Naive thymus-derived CD8-positive, alpha-beta T cell (primary cell): ENCODE results near the gene HCN4. TPM values are rescaled to one million over a fixed set of nuclear protein-coding genes. Genes with fewer than 3 reads are reported as not detected.

Source experiments
- ATAC-seq, 2 donors: fragments of 150-1000 bp; cut with Tn5 transposase in 1 of 2; sonication (Bioruptor Pico), chemical (Tn5 transposase) in 1 of 2; 1 replicate in 1 of 2; 2 replicates in 1 of 2; pipeline ENCODE4 v1.10.0; 2021; ENCODE audit warnings: mild to moderate bottlenecking in 2 of 2, moderate library complexity in 2 of 2
- POLR2A ChIA-PET: fragments of 350-600 bp; sonication (Branson Sonifier 250); formaldehyde crosslinking; loops from one replicate; lab custom pipeline; 2021; ENCODE audit warnings: antibody characterized with exemption; lab: Charles Lee
- DNase-seq, 10 donors: peaks; one replicate each; pipeline versions ENCODE4 v3.0.0 to v3.0.0-alpha.2; 2020 to 2022
- H3K27ac Mint-ChIP-seq, 10 donors: one replicate each; pipeline ENCODE4 v1.8.0; 2020 to 2022; ENCODE audit warnings: mild to moderate bottlenecking in 10 of 10, mixed read lengths in 10 of 10, moderate library complexity in 4 of 10, inconsistent platforms in 1 of 10
- H3K27me3 Mint-ChIP-seq, 5 donors: one replicate each; pipeline ENCODE4 v1.8.0; 2021 to 2022; ENCODE audit warnings: mixed read lengths in 5 of 5
- H3K36me3 Mint-ChIP-seq, 3 donors: one replicate each; pipeline ENCODE4 v1.8.0; 2020 to 2022; ENCODE audit warnings: mixed read lengths in 3 of 3, mild to moderate bottlenecking in 2 of 3, inconsistent platforms in 1 of 3
- H3K4me1 Mint-ChIP-seq, 4 donors: one replicate each; pipeline ENCODE4 v1.8.0; 2021 to 2022; ENCODE audit warnings: mixed read lengths in 4 of 4
- H3K4me3 Mint-ChIP-seq, 10 donors: one replicate each; pipeline ENCODE4 v1.8.0; 2020 to 2022; ENCODE audit warnings: mild to moderate bottlenecking in 10 of 10, mixed read lengths in 10 of 10, moderate library complexity in 6 of 10, inconsistent platforms in 1 of 10
- H3K9me3 Mint-ChIP-seq, 9 donors: one replicate each; pipeline ENCODE4 v1.8.0; 2020 to 2022; ENCODE audit warnings: mixed read lengths in 9 of 9, mild to moderate bottlenecking in 3 of 9, inconsistent platforms in 1 of 9, moderate library complexity in 1 of 9
- polyA plus RNA-seq, 3 donors: library from polyadenylated mRNA; unstranded; fragments of 300-500 nt; fragmentation: Illumina TruSeq; gene quantifications; one replicate each; pipeline ENCODE4 v1.2.3, GENCODE V29; 2021
- total RNA-seq, 8 experiments: library from RNA in 2 of 8; stranded (reverse) in 2 of 8; gene quantifications; one replicate each; pipeline ENCODE4 v1.2.3 and lab custom pipeline; 2021 to 2026

HCN4 gene
- total and polyA plus RNA-seq, 5 experiments from 2014 or later: not detected

DNA sequence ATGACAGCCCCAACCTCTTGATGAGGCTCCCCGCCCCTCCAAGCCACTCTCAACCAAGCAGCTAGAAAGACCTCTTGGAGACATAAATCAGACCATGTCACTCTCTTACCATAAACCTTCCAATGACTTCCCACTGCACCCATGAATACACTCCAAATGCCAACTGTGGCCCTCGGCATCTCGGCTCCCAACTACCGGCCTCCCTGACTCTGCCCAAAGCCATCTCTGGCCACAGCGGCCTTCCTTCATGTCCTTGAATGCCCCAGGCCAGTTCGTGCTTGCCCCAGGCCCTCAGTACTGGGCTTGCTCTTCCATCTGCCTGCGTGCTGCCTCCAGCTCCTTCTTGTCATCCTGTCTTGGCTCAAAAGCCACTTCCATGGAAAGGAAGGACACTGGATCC lies 32.0 kb downstream of the HCN4 start:
- peaks cover 0 to 5% (median 0%) of the 10 kb centered on the region in 9 donors for H3K9me3 Mint-ChIP-seq

DNA sequence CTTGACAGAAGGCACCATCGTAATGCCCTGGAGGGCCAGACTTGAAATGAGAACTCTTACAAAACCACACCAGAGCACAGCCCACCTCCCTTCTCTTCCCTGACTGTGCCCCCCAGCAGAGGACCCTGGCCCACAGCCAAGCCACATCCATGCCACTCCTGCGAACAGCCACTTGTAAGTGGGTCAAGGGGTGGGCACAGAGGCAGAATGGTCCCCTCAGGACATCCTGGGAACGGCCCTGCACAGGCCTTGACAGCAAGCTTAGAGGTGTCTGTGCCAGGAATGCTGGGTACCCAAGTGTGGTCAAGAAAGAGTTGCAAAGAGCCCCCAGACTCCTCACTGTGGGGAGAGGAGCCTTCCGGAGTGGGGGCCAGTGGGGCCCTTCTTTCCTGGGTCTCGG lies 33.3 kb downstream of the HCN4 start:
- DNase-seq (peak in 1 of 10 donors; percentile 23), ATAC-seq (no peak)
- no peak overlapping the region for H3K27ac Mint-ChIP-seq
- no peaks in the 10 kb centered on the region for H3K36me3 Mint-ChIP-seq
- no peaks in the 10 kb centered on the region for H3K4me1 Mint-ChIP-seq
- POLR2A ChIA-PET: no interaction called here
- no peak overlapping the region for H3K4me3 Mint-ChIP-seq
- peaks cover 0 to 1% (median 0%) of the 10 kb centered on the region in 9 donors for H3K9me3 Mint-ChIP-seq
- H3K27me3 Mint-ChIP-seq: peaks cover 0 to 11% (median 4%) of the 10 kb centered on the region in 5 donors

More for the DNA sequence above, 32.0 kb downstream of the HCN4 start:
- Mint-ChIP-seq H3K27ac (no peak overlapping the region), H3K4me1 (no peaks in the 10 kb centered on the region), H3K4me3 (no peak overlapping the region), H3K27me3 (peaks cover 0 to 11% (median 4%) of the 10 kb centered on the region in 5 donors), H3K36me3 (no peaks in the 10 kb centered on the region)
- DNase-seq (no peak), ATAC-seq (no peak)
- POLR2A ChIA-PET: no interaction called here

DNA sequence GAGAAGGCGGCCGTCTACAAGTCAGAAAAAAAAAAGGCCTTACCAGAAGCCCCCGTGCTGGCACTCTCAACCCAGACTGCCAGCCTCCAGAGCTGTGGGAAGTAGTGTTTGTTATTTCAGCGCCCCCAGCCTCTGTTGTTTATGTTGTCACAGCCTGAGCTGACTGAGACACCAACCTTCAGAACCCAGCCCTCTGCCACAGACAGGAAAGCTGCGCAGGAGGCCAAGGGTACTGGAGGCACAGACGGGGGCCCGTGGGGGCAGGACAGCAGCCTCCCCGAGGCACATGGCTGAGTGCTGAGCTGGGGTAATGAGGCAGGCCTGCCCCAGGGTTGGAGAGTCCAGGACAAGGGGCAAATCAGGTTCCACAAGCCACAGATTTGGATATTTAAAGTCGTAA lies 33.7 kb downstream of the HCN4 start:
- no peak overlapping the region for H3K27ac Mint-ChIP-seq
- H3K9me3 Mint-ChIP-seq: peaks cover 0 to 1% (median 0%) of the 10 kb centered on the region in 9 donors
- ATAC-seq (no peak), DNase-seq (peak in 1 of 10 donors; percentile 28)
- H3K4me1 Mint-ChIP-seq: no peaks in the 10 kb centered on the region
- POLR2A ChIA-PET: no interaction called here
- peaks cover 0 to 11% (median 4%) of the 10 kb centered on the region in 5 donors for H3K27me3 Mint-ChIP-seq
- no peaks in the 10 kb centered on the region for H3K36me3 Mint-ChIP-seq
- no peak overlapping the region for H3K4me3 Mint-ChIP-seq

DNA sequence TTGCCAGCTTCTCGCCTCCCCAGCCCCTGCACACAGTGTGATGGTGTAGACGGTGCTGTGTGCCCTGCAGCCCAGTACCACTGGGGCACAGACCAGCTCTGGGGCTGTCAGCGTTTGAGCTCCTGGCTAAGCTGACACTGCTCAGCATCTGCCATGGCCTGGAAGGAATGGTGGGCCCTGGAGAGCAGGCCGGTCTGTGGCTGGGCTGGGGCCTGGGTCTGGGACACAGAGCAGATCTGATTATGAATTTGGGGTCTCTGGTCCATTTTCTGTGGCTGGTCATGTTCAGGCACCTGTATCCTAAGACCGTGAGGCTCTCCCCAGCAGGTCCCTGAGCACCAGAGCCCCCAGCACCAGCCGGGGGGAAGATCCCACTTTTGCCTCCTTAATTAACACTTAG lies 34.7 kb downstream of the HCN4 start:
- peaks cover 0 to 1% (median 0%) of the 10 kb centered on the region in 9 donors for H3K9me3 Mint-ChIP-seq
- H3K36me3 Mint-ChIP-seq: no peaks in the 10 kb centered on the region
- DNase-seq: peak in 1 of 10 donors; percentile 50
- POLR2A ChIA-PET: no interaction called here
- H3K4me1 Mint-ChIP-seq: no peaks in the 10 kb centered on the region
- H3K4me3 Mint-ChIP-seq: no peak overlapping the region
- no peak overlapping the region for H3K27ac Mint-ChIP-seq
- ATAC-seq: no peak
- peaks cover 0 to 13% (median 4%) of the 10 kb centered on the region in 5 donors for H3K27me3 Mint-ChIP-seq

DNA sequence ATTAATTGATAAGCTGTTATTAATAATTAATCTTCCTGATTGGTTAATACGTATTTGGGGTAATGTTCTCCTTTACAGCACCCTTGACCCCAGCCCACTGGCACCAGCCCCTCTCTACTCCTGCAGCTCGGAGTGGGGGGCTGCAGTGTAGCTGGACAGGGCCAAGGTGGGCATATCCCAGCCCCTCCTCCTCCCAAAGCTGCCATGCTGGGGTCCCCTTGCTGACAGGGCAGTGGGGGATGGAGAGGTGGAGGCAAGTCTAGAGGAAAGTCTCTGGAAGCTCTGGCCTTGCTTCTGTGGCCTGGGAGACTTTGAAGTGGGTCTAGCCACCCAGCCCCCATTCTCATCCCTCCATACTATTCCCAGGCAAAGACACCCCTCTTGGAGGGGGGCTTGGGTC lies 35.8 kb downstream of the HCN4 start:
- ATAC-seq: no peak
- H3K36me3 Mint-ChIP-seq: no peaks in the 10 kb centered on the region
- no peak overlapping the region for H3K27ac Mint-ChIP-seq
- H3K4me3 Mint-ChIP-seq: no peak overlapping the region
- peaks cover 0 to 1% (median 0%) of the 10 kb centered on the region in 9 donors for H3K9me3 Mint-ChIP-seq
- H3K4me1 Mint-ChIP-seq: peaks cover 0 to 3% (median 0%) of the 10 kb centered on the region in 4 donors
- peaks cover 3 to 23% (median 7%) of the 10 kb centered on the region in 5 donors for H3K27me3 Mint-ChIP-seq
- DNase-seq: peak in 1 of 10 donors; percentile 21
- POLR2A ChIA-PET: no interaction called here

DNA sequence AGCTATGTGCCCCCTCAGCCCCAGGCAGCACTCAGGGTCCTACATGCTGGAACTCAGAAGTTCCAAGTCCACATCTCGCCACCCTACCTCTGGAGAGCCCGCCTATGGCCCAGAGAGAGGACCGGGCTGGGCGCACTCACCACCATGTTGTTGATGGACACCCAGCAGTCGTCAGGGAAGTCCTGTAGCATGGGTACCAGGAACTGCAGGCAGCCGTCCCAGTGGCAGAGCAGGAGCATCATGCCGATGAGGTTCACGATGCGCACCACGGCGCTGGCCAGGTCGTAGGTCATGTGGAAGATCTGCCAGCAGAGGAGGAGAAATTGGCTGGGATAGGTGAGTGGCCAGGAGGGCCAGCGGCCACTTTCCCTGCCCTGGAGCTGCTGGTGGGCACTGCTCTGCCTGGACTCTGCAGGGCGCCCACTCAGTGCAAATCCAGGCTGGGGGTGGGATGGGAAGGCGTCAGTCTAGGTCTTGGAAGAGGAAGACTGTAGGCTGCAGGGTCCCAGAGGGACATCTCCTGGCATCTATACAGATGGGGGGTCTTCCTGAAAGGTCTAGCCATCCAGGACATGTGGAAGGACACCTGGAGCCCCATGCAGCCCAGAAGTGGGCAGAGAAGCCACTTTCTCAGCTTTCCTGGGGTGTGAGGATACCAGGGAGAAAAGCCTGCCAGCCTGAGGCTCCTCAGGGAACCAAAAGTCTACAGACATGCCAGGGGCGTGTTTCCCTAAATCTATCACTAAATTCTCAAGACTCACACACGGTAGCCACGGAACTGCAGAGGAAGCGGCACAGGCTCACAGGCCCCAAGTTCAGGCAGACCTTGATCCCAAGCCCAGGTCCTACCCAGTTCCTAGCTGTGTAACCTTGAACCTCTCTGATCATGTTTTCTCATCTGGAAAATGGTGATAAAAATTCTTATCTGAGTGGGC lies 36.5 kb downstream of the HCN4 start:
- peaks cover 0 to 4% (median 0%) of the 10 kb centered on the region in 4 donors for H3K4me1 Mint-ChIP-seq
- H3K4me3 Mint-ChIP-seq: no peak overlapping the region
- peaks cover 0 to 1% (median 0%) of the 10 kb centered on the region in 9 donors for H3K9me3 Mint-ChIP-seq
- ATAC-seq: no peak
- H3K27ac Mint-ChIP-seq: no peak overlapping the region
- peak in 1 of 10 donors; percentile 35 for DNase-seq
- POLR2A ChIA-PET: no interaction called here
- H3K27me3 Mint-ChIP-seq: peaks cover 3 to 28% (median 6%) of the 10 kb centered on the region in 5 donors
- H3K36me3 Mint-ChIP-seq: no peaks in the 10 kb centered on the region

DNA sequence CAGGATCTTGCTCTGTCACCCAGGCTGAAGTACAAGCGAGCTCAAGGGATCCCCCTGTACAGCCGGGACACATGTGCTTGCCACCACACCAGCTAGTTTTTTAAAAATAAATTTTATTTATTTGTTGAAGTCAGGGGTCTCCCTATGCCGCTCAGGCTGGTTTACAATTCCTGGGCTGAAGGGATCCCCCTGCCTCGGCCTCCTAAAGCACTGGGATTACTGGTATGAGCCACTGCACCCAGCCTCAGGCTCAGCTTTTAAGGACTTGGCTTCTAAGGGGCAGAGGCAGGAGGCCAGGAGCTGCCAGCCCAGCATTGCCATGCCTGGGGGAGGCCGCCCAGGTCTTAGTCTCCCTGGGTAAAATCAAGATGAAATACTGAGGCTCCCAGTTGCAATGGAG lies 37.3 kb downstream of the HCN4 start:
- H3K9me3 Mint-ChIP-seq: no peaks in the 10 kb centered on the region
- H3K27me3 Mint-ChIP-seq: peaks cover under 1 to 21% (median 5%) of the 10 kb centered on the region in 5 donors
- no peak overlapping the region for H3K4me3 Mint-ChIP-seq
- DNase-seq (no peak), ATAC-seq (no peak)
- POLR2A ChIA-PET: no interaction called here
- no peaks in the 10 kb centered on the region for H3K36me3 Mint-ChIP-seq
- H3K4me1 Mint-ChIP-seq: peaks cover 0 to 4% (median 0%) of the 10 kb centered on the region in 4 donors
- no peak overlapping the region for H3K27ac Mint-ChIP-seq

DNA sequence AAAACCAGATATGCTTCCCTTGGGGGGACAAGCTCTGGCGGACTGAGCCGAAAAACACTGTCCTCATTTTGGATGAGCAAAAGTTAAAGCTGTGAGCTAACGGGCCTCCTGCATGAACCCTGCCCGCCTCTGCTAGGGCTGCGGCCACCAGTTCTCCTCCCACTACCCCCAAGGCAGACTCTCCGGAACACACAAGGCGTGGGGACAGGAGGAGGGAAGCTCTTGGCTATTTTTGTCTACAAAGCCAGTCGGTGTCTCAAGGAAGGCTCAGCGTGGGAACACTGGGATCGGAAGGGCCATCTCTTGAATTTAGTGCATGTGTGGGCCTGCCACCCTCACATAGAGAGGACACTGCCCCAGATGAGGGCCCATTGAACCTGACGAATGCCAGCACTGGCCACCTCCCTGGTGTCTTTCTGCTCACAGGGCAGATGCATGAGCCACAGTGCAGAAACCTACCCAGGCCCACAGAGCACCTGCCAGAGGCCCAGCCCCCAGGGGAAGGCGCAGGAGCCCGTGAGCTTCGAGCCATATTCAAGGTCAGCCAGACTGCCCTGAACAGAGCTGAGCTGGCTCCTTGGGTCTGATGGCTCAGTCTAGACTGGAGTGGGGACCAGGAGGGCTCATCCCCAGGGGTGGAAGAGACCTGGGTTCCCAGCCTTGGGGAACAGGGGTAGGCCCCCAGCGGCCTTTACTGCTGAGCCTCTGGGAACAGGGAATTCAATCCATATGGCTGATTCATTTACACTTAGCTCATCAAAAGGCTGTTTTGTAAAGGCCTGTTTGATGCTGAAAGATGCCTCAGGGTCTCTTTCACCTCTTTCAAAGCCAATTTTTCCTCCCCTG lies 38.3 kb downstream of the HCN4 start:
- ATAC-seq (no peak), DNase-seq (peak in 1 of 10 donors; percentile 46)
- Mint-ChIP-seq H3K9me3 (no peaks in the 10 kb centered on the region), H3K27me3 (peaks cover 0 to 17% (median 7%) of the 10 kb centered on the region in 5 donors), H3K4me3 (no peak overlapping the region), H3K27ac (peak overlapping the region in 1 of 10 donors; percentile 76), H3K36me3 (no peaks in the 10 kb centered on the region), H3K4me1 (peaks cover 0 to 7% (median 1%) of the 10 kb centered on the region in 4 donors)
- POLR2A ChIA-PET: no interaction called here

DNA sequence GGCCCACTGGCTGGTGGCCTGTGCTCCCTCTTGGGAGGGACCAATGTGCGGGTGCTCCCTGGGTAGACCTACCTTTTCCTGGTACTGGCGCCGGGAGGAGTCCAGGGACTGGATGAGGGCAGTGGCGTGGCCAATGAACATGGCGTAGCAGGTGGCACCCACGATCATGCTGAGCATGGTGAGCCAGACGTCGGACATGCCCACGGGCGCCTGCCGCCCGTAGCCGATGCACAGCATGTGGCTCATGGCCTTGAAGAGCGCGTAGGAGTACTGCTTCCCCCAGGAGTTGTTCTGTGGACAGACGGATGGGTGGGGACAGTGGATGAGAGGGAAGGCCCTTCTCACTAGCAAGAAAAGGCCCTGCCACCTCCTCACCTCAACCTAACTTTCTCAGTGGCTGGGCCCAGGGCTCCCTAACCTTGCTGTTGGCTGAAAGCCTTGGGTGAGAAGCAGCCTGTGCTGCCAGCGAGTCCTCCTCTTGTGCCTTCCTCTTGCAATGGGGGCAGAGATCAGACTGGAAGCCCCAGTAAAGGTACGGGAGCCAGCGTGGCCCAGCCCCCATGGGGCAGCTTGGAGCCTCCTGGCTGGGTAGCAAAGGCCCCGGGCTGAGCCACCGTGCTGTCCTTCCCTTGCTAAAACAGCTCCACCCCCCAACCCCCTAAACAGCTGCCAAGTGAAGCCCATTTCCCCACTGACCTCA lies 39.1 kb downstream of the HCN4 start:
- Mint-ChIP-seq H3K4me1 (peaks cover 0 to 7% (median 3%) of the 10 kb centered on the region in 4 donors), H3K4me3 (no peak overlapping the region), H3K9me3 (no peaks in the 10 kb centered on the region), H3K27ac (no peak overlapping the region), H3K27me3 (peaks cover 0 to 17% (median 7%) of the 10 kb centered on the region in 5 donors), H3K36me3 (no peaks in the 10 kb centered on the region)
- no peak for ATAC-seq
- POLR2A ChIA-PET: no interaction called here
- peak in 1 of 10 donors; percentile 48 for DNase-seq

DNA sequence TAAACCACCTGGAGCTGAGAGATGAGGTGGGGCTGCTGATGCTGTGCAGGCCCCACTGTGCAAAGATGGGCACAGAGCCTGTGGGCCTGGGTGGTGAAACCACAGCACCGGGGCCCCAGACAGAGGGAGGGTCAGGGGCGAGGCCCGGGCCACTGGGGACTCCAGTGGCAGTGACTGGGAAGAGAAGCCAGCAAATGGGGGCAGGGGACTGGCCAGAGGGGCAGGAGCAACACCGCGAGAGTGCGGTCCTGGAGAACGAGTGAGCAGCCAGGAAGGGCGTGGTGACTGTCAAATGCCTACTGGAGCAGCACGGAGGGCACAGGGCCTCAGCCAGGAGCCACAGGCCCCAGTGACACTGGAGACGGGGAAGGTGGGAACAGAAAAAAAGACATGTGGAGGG lies 39.8 kb downstream of the HCN4 start:
- no peak for ATAC-seq

DNA sequence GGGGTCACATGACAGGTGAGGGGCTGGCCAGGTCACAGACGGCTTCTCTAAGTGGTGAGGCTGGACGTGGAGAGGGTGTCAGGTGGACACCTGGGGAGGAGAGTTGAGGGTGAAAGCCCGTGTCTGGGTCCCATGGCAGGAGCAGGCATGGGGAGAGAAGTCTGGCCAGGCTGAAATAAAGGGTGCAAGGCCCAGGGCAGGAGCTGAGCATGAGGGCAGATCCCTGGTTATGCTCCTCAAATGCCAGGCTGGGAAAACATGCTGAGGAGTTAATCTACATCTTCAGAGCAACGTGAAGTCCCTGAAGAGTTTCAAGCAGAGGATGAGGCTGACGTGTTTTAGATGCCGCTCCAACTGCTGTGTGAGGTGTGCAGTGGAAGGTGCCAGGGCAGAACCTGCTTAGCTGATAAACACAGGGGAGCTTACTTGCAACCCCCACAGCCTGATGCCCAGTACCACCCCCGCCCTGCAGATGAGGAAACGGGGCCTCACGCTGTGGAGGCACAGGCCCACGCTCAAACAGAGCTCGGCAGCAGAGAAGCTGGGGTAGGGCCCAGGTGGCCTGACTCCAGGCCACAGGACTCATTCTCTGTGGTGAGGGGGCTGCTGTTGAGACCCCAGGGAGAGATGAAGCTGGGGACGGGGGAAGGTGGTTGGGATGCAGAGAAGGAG lies 40.5 kb downstream of the HCN4 start:
- no peaks in the 10 kb centered on the region for H3K36me3 Mint-ChIP-seq
- ATAC-seq (no peak), DNase-seq (no peak)
- H3K4me3 Mint-ChIP-seq: no peak overlapping the region
- no peak overlapping the region for H3K27ac Mint-ChIP-seq
- POLR2A ChIA-PET: no interaction called here
- H3K4me1 Mint-ChIP-seq: peaks cover 0 to 7% (median 3%) of the 10 kb centered on the region in 4 donors
- no peaks in the 10 kb centered on the region for H3K9me3 Mint-ChIP-seq
- peaks cover 0 to 17% (median 9%) of the 10 kb centered on the region in 5 donors for H3K27me3 Mint-ChIP-seq

More for the DNA sequence above, 39.8 kb downstream of the HCN4 start:
- Mint-ChIP-seq H3K4me3 (no peak overlapping the region), H3K27me3 (peaks cover 0 to 17% (median 7%) of the 10 kb centered on the region in 5 donors), H3K9me3 (no peaks in the 10 kb centered on the region), H3K4me1 (peaks cover 0 to 7% (median 3%) of the 10 kb centered on the region in 4 donors), H3K27ac (no peak overlapping the region), H3K36me3 (no peaks in the 10 kb centered on the region)
- POLR2A ChIA-PET: no interaction called here
- peak in 1 of 10 donors; percentile 28 for DNase-seq

DNA sequence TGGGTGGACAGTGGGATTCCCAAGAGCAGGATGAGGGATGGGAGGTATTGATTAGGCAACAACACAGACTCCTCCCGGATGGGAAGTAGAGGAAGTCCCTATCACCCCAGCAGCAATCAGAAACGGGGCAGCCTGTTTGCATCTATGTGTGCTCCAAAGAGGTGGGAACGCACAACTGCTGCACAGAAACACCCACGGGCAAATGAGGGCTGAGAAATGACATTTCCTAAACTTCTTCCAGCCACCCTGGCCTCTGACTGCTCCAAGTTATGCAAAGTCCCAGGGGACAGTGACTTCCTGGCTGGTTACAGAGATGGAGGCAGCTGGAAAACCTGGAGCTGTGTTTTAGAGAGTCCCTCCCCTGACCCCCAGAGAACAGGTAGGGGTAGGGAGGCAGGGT lies 42.6 kb downstream of the HCN4 start:
- no peaks in the 10 kb centered on the region for H3K9me3 Mint-ChIP-seq
- peaks cover 0 to 7% (median 3%) of the 10 kb centered on the region in 4 donors for H3K4me1 Mint-ChIP-seq
- POLR2A ChIA-PET: no interaction called here
- H3K4me3 Mint-ChIP-seq: no peak overlapping the region
- peak overlapping the region in 1 of 10 donors; percentile 18 for H3K27ac Mint-ChIP-seq
- DNase-seq (peak in 1 of 10 donors; percentile 38), ATAC-seq (no peak)
- peaks cover 2 to 32% (median 14%) of the 10 kb centered on the region in 5 donors for H3K27me3 Mint-ChIP-seq
- H3K36me3 Mint-ChIP-seq: no peaks in the 10 kb centered on the region
